Measurements from ENCODE around the gene GRK5.
"Not testable (repeated sequence)": the region's sequence is repeated elsewhere in the genome, so short reads cannot be mapped to it uniquely, and the experiment has no call there.

The GRK5 gene

GRCh38 chr10:119259345-119259744 lies 52.0 kb downstream of the GRK5 start:
- Histone ChIP-seq H3K79me2 (ENCODE audit: low read length) (no peaks in the 10 kb centered on the region), H3K9me3 (ENCODE audit: insufficient read depth, low read length) (no peaks in the 10 kb centered on the region), H3K4me3 (ENCODE audit: low read length) (no peak overlapping the region), H2AFZ (ENCODE audit: low read depth, low read length) (no peak overlapping the region), H3K36me3 (replicated peaks; ENCODE audit: low read depth, low read length) (no peaks in the 10 kb centered on the region), H3K9ac (ENCODE audit: low read length) (no peak overlapping the region), H4K20me1 (ENCODE audit: insufficient read depth, low read length) (no peaks in the 10 kb centered on the region), H3K4me2 (ENCODE audit: low read length) (no peak overlapping the region), H3K27ac (ENCODE audit: low read length) (no peak overlapping the region), H3K27me3 (ENCODE audit: low read depth, low read length) (no peaks in the 10 kb centered on the region), H3K4me1 (ENCODE audit: low read length) (no peaks in the 10 kb centered on the region)
- TF ChIP-seq, protein P1, sequence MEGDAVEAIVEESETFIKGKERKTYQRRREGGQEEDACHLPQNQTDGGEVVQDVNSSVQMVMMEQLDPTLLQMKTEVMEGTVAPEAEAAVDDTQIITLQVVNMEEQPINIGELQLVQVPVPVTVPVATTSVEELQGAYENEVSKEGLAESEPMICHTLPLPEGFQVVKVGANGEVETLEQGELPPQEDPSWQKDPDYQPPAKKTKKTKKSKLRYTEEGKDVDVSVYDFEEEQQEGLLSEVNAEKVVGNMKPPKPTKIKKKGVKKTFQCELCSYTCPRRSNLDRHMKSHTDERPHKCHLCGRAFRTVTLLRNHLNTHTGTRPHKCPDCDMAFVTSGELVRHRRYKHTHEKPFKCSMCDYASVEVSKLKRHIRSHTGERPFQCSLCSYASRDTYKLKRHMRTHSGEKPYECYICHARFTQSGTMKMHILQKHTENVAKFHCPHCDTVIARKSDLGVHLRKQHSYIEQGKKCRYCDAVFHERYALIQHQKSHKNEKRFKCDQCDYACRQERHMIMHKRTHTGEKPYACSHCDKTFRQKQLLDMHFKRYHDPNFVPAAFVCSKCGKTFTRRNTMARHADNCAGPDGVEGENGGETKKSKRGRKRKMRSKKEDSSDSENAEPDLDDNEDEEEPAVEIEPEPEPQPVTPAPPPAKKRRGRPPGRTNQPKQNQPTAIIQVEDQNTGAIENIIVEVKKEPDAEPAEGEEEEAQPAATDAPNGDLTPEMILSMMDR (IDR thresholded peaks at IDR 0.05; ENCODE audit: low read depth, low read length): no peak
- TF ChIP-seq EZH2phosphoT487 (IDR thresholded peaks at IDR 0.05; ENCODE audit: low read depth): no peak

- not testable (repeated sequence) for H4K20me1 ChIP-seq (ENCODE audit: insufficient read depth, low read length); H3K79me2 ChIP-seq (ENCODE audit: low read length); H3K4me1 ChIP-seq (ENCODE audit: low read length); H3K4me3 ChIP-seq (ENCODE audit: low read length); H3K9me3 ChIP-seq (ENCODE audit: insufficient read depth, low read length); H3K9ac ChIP-seq (ENCODE audit: low read length); H2AFZ ChIP-seq (ENCODE audit: low read depth, low read length); H3K27ac ChIP-seq (ENCODE audit: low read length); H3K36me3 ChIP-seq (replicated peaks; ENCODE audit: low read depth, low read length); H3K27me3 ChIP-seq (ENCODE audit: low read depth, low read length); H3K4me2 ChIP-seq (ENCODE audit: low read length)
Measured at GRCh38 chr10:119261016-119261415, 53.6 kb downstream of the GRK5 start.

DNA sequence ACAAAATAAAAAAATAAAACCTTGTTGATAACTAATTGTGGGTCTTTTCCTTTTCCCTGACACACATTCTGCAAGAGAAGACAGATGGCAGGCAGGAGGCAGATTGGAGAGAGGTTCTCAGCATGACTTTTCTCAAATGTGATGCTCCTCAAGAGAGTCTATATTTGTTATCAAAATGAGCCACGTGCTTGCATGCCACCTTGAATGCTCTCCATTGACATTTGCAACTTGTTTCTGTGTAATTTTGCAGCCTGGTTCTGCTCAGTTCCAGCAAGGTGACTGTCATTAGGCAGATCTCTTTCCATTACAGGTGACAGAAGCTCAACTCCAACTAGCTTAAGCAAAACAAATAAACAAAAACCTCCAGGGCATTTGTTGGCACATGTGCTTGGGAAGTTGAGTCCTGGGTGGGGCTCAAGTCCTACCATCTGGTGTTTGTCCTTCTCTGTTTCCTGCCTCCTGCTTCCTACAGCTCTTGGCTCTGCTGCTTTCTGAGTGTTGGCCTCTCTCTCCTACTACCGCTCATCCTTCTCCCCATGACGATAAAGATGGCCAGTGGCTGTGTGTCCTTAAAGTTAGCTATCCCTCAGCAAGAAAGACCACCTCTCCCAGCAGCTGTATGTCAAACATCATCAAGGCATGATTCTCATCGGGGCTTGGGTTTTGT lies 56.7 kb downstream of the GRK5 start:
- H3K27me3 ChIP-seq (ENCODE audit: low read depth, low read length): no peaks in the 10 kb centered on the region
- H3K4me2 ChIP-seq (ENCODE audit: low read length): no peak overlapping the region
- no peak for TF ChIP-seq EZH2phosphoT487 (IDR thresholded peaks at IDR 0.05; ENCODE audit: low read depth)
- TF ChIP-seq, protein P1 (IDR thresholded peaks at IDR 0.05; ENCODE audit: low read depth, low read length): no peak
- H3K9me3 ChIP-seq (ENCODE audit: insufficient read depth, low read length): no peaks in the 10 kb centered on the region
- H3K4me3 ChIP-seq (ENCODE audit: low read length): no peak overlapping the region
- no peaks in the 10 kb centered on the region for H4K20me1 ChIP-seq (ENCODE audit: insufficient read depth, low read length)
- no peaks in the 10 kb centered on the region for H3K36me3 ChIP-seq (replicated peaks; ENCODE audit: low read depth, low read length)
- H3K79me2 ChIP-seq (ENCODE audit: low read length): no peaks in the 10 kb centered on the region
- H2AFZ ChIP-seq (ENCODE audit: low read depth, low read length): no peak overlapping the region
- no peak overlapping the region for H3K27ac ChIP-seq (ENCODE audit: low read length)
- no peak overlapping the region for H3K9ac ChIP-seq (ENCODE audit: low read length)
- H3K4me1 ChIP-seq (ENCODE audit: low read length): no peaks in the 10 kb centered on the region

DNA sequence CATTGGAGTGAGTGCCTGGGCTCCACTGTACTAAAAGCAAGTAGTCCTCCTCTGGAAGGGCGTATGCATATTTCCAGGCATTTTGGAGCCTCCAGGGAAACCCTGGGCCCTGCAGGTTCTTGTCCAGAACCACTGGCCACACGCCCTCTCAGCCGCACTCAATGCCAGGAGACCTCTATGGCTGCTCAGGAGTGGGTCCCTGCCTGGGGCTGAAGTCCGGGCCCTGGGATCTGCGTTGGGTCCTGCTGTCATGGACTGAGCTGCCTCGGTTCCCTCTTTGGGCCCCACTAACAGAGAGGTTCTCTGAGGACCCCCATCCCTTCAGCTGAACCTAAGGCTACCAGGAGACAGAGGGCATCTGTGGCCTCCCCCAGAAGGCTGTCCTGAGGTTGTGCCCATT lies 58.3 kb downstream of the GRK5 start:
- H3K36me3 ChIP-seq (replicated peaks; ENCODE audit: low read depth, low read length): no peaks in the 10 kb centered on the region
- H4K20me1 ChIP-seq (ENCODE audit: insufficient read depth, low read length): no peaks in the 10 kb centered on the region
- H3K9ac ChIP-seq (ENCODE audit: low read length): no peak overlapping the region
- no peak overlapping the region for H3K4me2 ChIP-seq (ENCODE audit: low read length)
- H3K79me2 ChIP-seq (ENCODE audit: low read length): no peaks in the 10 kb centered on the region
- H3K27me3 ChIP-seq (ENCODE audit: low read depth, low read length): no peaks in the 10 kb centered on the region
- H3K9me3 ChIP-seq (ENCODE audit: insufficient read depth, low read length): no peaks in the 10 kb centered on the region
- no peaks in the 10 kb centered on the region for H3K4me1 ChIP-seq (ENCODE audit: low read length)
- TF ChIP-seq, protein P1 (IDR thresholded peaks at IDR 0.05; ENCODE audit: low read depth, low read length): no peak
- TF ChIP-seq EZH2phosphoT487 (IDR thresholded peaks at IDR 0.05; ENCODE audit: low read depth): no peak
- no peak overlapping the region for H2AFZ ChIP-seq (ENCODE audit: low read depth, low read length)
- no peak overlapping the region for H3K4me3 ChIP-seq (ENCODE audit: low read length)
- H3K27ac ChIP-seq (ENCODE audit: low read length): no peak overlapping the region

Data from OCI-LY3 (cell line).